ENCODE data around the gene FZD1.

Gene FZD1

GRCh38 chr7:91289633-91290254 lies 25.5 kb downstream of the FZD1 start:
- TF ChIP-seq CTCF (IDR thresholded peaks at IDR 0.05) (no peak), ZFX (IDR thresholded peaks at IDR 0.05; ENCODE audit: borderline replicate concordance) (no peak)
- no peak overlapping the region for H3K27ac ChIP-seq

- TF ChIP-seq CTCF (IDR thresholded peaks at IDR 0.05), result no peak
- no peak for TF ChIP-seq ZFX (IDR thresholded peaks at IDR 0.05; ENCODE audit: borderline replicate concordance)
These were observed 27.1 kb downstream of the FZD1 start for GRCh38 chr7:91291302-91291701.

GRCh38 chr7:91291902-91292301 lies 27.7 kb downstream of the FZD1 start:
- TF ChIP-seq CTCF (IDR thresholded peaks at IDR 0.05) (0 out of 2 replicates have a peak, but pooled peaks have one; percentile 7), ZFX (IDR thresholded peaks at IDR 0.05; ENCODE audit: borderline replicate concordance) (no peak)
- H3K27ac ChIP-seq, result no peak overlapping the region

More at GRCh38 chr7:91291302-91291701, 27.1 kb downstream of the FZD1 start:
- no peak overlapping the region for H3K27ac ChIP-seq

GRCh38 chr7:91292506-91292905 lies 28.3 kb downstream of the FZD1 start:
- H3K27ac ChIP-seq, result no peak overlapping the region
- no peak for TF ChIP-seq ZFX (IDR thresholded peaks at IDR 0.05; ENCODE audit: borderline replicate concordance)
- TF ChIP-seq CTCF (IDR thresholded peaks at IDR 0.05), result no peak

GRCh38 chr7:91293136-91293535 lies 28.9 kb downstream of the FZD1 start:
- TF ChIP-seq ZFX (IDR thresholded peaks at IDR 0.05; ENCODE audit: borderline replicate concordance), result no peak
- no peak for TF ChIP-seq CTCF (IDR thresholded peaks at IDR 0.05)

GRCh38 chr7:91293840-91294239 lies 29.6 kb downstream of the FZD1 start:
- TF ChIP-seq CTCF (IDR thresholded peaks at IDR 0.05) (no peak), ZFX (IDR thresholded peaks at IDR 0.05; ENCODE audit: borderline replicate concordance) (no peak)
- no peak overlapping the region for H3K27ac ChIP-seq

More at GRCh38 chr7:91293136-91293535, 28.9 kb downstream of the FZD1 start:
- no peak overlapping the region for H3K27ac ChIP-seq

- no peak for TF ChIP-seq CTCF (IDR thresholded peaks at IDR 0.05)
- TF ChIP-seq ZFX (IDR thresholded peaks at IDR 0.05; ENCODE audit: borderline replicate concordance), result no peak
- no peak overlapping the region for H3K27ac ChIP-seq
These were observed 30.5 kb downstream of the FZD1 start for GRCh38 chr7:91294639-91295220.
